ENCODE measurements around the gene GDA. TPM values are rescaled to one million over a fixed set of nuclear protein-coding genes. Genes with fewer than 3 reads are reported as not detected.

GDA gene
- total RNA-seq, 1 donor from 2014 or later: 2.7 TPM

GRCh38 chr9:72199238-72199637, 50.0 kb downstream of the GDA start:
- no peak overlapping the region for H3K4me3 Mint-ChIP-seq
- DNase-seq (ENCODE audit: low spot score): no peak
- Histone ChIP-seq H3K9ac (no peak overlapping the region), H3K9me3 (ENCODE audit: low read depth) (no peaks in the 10 kb centered on the region), H4K20me1 (ENCODE audit: low read depth) (no peaks in the 10 kb centered on the region), H3K4me3 (no peak overlapping the region), H3K4me1 (no peaks in the 10 kb centered on the region), H3K27ac (no peak overlapping the region), H3K79me2 (ENCODE audit: low read depth) (no peaks in the 10 kb centered on the region), H3K27me3 (no peaks in the 10 kb centered on the region), H3K4me2 (no peak overlapping the region), H3F3A (ENCODE audit: low read depth) (no peaks in the 10 kb centered on the region), H2AFZ (replicated peaks) (no peak overlapping the region), H3K36me3 (no peaks in the 10 kb centered on the region)
- TF ChIP-seq, protein P1, sequence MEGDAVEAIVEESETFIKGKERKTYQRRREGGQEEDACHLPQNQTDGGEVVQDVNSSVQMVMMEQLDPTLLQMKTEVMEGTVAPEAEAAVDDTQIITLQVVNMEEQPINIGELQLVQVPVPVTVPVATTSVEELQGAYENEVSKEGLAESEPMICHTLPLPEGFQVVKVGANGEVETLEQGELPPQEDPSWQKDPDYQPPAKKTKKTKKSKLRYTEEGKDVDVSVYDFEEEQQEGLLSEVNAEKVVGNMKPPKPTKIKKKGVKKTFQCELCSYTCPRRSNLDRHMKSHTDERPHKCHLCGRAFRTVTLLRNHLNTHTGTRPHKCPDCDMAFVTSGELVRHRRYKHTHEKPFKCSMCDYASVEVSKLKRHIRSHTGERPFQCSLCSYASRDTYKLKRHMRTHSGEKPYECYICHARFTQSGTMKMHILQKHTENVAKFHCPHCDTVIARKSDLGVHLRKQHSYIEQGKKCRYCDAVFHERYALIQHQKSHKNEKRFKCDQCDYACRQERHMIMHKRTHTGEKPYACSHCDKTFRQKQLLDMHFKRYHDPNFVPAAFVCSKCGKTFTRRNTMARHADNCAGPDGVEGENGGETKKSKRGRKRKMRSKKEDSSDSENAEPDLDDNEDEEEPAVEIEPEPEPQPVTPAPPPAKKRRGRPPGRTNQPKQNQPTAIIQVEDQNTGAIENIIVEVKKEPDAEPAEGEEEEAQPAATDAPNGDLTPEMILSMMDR (IDR thresholded peaks at IDR 0.05): no peak
- TF ChIP-seq EZH2 (IDR thresholded peaks at IDR 0.05): no peak
- no peak for TF ChIP-seq EZH2phosphoT487 (IDR thresholded peaks at IDR 0.05)
- H3K36me3 Mint-ChIP-seq: no peaks in the 10 kb centered on the region
- no peaks in the 10 kb centered on the region for H3K4me1 Mint-ChIP-seq
- no peak overlapping the region for H3K27ac Mint-ChIP-seq
- no peaks in the 10 kb centered on the region for H3K9me3 Mint-ChIP-seq
- H3K27me3 Mint-ChIP-seq (ENCODE audit: insufficient read depth, low read depth): no peaks in the 10 kb centered on the region

DNA sequence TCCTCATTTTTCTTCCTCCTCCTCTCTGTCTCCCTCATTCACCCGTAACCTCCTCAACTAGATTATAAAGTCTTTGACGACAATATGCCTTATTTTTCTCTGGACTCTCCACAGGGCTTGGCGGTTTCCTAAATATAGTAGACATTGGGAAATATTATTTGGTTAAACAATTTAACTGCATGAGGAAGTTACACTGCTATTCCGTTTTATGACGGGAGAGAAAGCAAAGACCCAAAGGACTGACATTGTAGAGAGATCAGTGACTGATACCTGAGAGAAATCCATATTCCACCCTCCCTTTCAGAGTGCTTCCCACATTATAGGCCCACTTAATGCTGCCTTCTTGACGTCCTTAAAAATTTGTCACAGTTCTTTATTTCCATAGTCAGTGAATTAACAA, 51.2 kb downstream of the GDA start:
- Mint-ChIP-seq H3K4me1 (no peaks in the 10 kb centered on the region), H3K27me3 (ENCODE audit: insufficient read depth, low read depth) (no peaks in the 10 kb centered on the region), H3K36me3 (no peaks in the 10 kb centered on the region), H3K4me3 (no peak overlapping the region), H3K9me3 (no peaks in the 10 kb centered on the region), H3K27ac (no peak overlapping the region)
- no peak overlapping the region for H3K4me3 ChIP-seq
- no peaks in the 10 kb centered on the region for H3K4me1 ChIP-seq
- TF ChIP-seq, protein P1 (IDR thresholded peaks at IDR 0.05): no peak
- no peak for TF ChIP-seq EZH2 (IDR thresholded peaks at IDR 0.05)
- no peak for TF ChIP-seq EZH2phosphoT487 (IDR thresholded peaks at IDR 0.05)
- H3K27me3 ChIP-seq: no peaks in the 10 kb centered on the region
- no peaks in the 10 kb centered on the region for H4K20me1 ChIP-seq (ENCODE audit: low read depth)
- no peak overlapping the region for H2AFZ ChIP-seq (replicated peaks)
- H3K27ac ChIP-seq: no peak overlapping the region
- no peaks in the 10 kb centered on the region for H3K36me3 ChIP-seq
- no peaks in the 10 kb centered on the region for H3K79me2 ChIP-seq (ENCODE audit: low read depth)
- H3F3A ChIP-seq (ENCODE audit: low read depth): no peaks in the 10 kb centered on the region
- DNase-seq (ENCODE audit: low spot score): no peak
- H3K9ac ChIP-seq: no peak overlapping the region
- no peaks in the 10 kb centered on the region for H3K9me3 ChIP-seq (ENCODE audit: low read depth)
- no peak overlapping the region for H3K4me2 ChIP-seq

DNA sequence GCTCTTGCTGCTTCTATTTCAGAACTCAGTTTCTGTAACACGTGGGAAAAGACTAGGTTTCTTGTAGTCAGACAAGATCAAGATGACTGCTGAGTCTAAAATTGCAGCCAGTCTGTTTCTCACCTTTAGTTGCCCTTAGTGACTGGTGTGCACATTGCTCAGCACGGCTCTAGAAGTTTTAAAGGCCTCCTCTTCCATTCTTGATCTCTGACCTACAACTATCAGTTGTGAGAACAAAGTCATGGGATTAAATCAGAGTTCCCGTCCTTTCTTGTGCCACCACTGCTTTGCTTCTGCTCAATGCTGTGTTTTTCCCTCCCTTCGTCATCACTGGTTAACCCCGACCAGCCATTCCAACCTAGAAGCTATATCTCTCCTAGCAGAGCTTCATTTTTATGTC, 52.8 kb downstream of the GDA start:
- Mint-ChIP-seq H3K36me3 (no peaks in the 10 kb centered on the region), H3K27ac (no peak overlapping the region), H3K9me3 (no peaks in the 10 kb centered on the region), H3K4me3 (no peak overlapping the region), H3K4me1 (no peaks in the 10 kb centered on the region), H3K27me3 (ENCODE audit: insufficient read depth, low read depth) (no peaks in the 10 kb centered on the region)
- Histone ChIP-seq H3K4me2 (no peak overlapping the region), H3K79me2 (ENCODE audit: low read depth) (no peaks in the 10 kb centered on the region), H4K20me1 (ENCODE audit: low read depth) (no peaks in the 10 kb centered on the region), H3K27ac (no peak overlapping the region), H3K36me3 (no peaks in the 10 kb centered on the region), H3K9ac (no peak overlapping the region), H3K4me3 (no peak overlapping the region), H2AFZ (replicated peaks) (no peak overlapping the region), H3F3A (ENCODE audit: low read depth) (no peaks in the 10 kb centered on the region), H3K9me3 (ENCODE audit: low read depth) (no peaks in the 10 kb centered on the region), H3K4me1 (no peaks in the 10 kb centered on the region), H3K27me3 (no peaks in the 10 kb centered on the region)
- DNase-seq (ENCODE audit: low spot score): no peak
- TF ChIP-seq, protein P1 (IDR thresholded peaks at IDR 0.05): no peak
- no peak for TF ChIP-seq EZH2phosphoT487 (IDR thresholded peaks at IDR 0.05)
- TF ChIP-seq EZH2 (IDR thresholded peaks at IDR 0.05): no peak

All from neural progenitor cell (in vitro differentiated cells).